A549 (cell line): ENCODE results near the gene UGT1A9.

ENCODE experiments used
- CEBPB ChIP-seq, 2 experiments: fragments of >200 bp in 1 of 2; sonication (Bioruptor Twin) in 1 of 2; formaldehyde crosslinking in 1 of 2; IDR thresholded peaks; 2 replicates each; pipeline ENCODE4 v1.6.1; 2012 to 2016
- EP300 ChIP-seq, 2 experiments: fragments of >200 bp; sonication (Bioruptor Twin); formaldehyde crosslinking; IDR thresholded peaks; 2 replicates in 1 of 2; 3 replicates in 1 of 2; pipeline ENCODE4 v1.6.1; 2016 to 2017
- FOSL2 ChIP-seq, 2 experiments: fragments of 450-650 bp in 1 of 2; fragments of >200 bp in 1 of 2; sonication (Bioruptor Twin) in 1 of 2; formaldehyde crosslinking; IDR thresholded peaks; 2 replicates each; pipeline versions ENCODE4 v1.5.0 to v1.6.1; 2016 to 2020; ENCODE audit warnings: mild to moderate bottlenecking in 1 of 2, moderate library complexity in 1 of 2
- HDAC2 ChIP-seq: fragments of 200-600 bp; sonication (generic); IDR thresholded peaks from 2 replicates; pipeline ENCODE4 v1.6.1; 2016
- JUNB ChIP-seq: fragments of >200 bp; sonication (Bioruptor Twin); formaldehyde crosslinking; IDR thresholded peaks from 2 replicates; pipeline ENCODE4 v1.6.1; 2016
- MAFK ChIP-seq: fragments of 450-650 bp; IDR thresholded peaks from 2 replicates; pipeline ENCODE4 v1.6.1; 2014; ENCODE audit not compliant: partially characterized antibody
- MAZ ChIP-seq: fragments of 150-350 bp; IDR thresholded peaks from 2 replicates; pipeline ENCODE4 v1.6.1; 2014; ENCODE audit warnings: antibody characterized with exemption, low read depth, low read length, borderline replicate concordance
- POLR2A ChIP-seq: IDR thresholded peaks from 2 replicates; pipeline ENCODE4 v1.6.1; 2012; ENCODE audit warnings: mild to moderate bottlenecking, low read length
- RAD21 ChIP-seq, 2 experiments: fragments of >200 bp in 1 of 2; sonication (Bioruptor Twin) in 1 of 2; formaldehyde crosslinking in 1 of 2; IDR thresholded peaks in 1 of 2; conservative IDR thresholded peaks in 1 of 2; 2 replicates in 1 of 2; 3 replicates in 1 of 2; pipeline ENCODE4 v1.6.1; 2012 to 2018; ENCODE audit warnings: inconsistent platforms in 1 of 2
- RNF2 ChIP-seq: fragments of 200-600 bp; sonication (generic); IDR thresholded peaks from 2 replicates; pipeline ENCODE4 v1.6.1; 2016; ENCODE audit warnings: low read depth, mild to moderate bottlenecking, antibody characterized with exemption, moderate library complexity, borderline replicate concordance
- ZNF302 ChIP-seq: fragments of 250-450 bp; sonication (Bioruptor Pico); IDR thresholded peaks from 2 replicates; pipeline ENCODE4 v1.9.0; 2021; ENCODE audit warnings: inconsistent platforms, mild to moderate bottlenecking, moderate library complexity
- TF ChIP-seq, protein P1 (sequence below): fragments of >200 bp; sonication (Bioruptor Twin); formaldehyde crosslinking; IDR thresholded peaks from 3 replicates; pipeline ENCODE4 v1.5.1; 2016
- TF ChIP-seq, protein P2 (sequence below): IDR thresholded peaks from 2 replicates; pipeline ENCODE4 v1.6.1; 2012
- TF ChIP-seq, protein P3 (sequence below): IDR thresholded peaks from 2 replicates; pipeline ENCODE4 v1.6.1; 2012; ENCODE audit warnings: low read depth, borderline replicate concordance

DNA sequence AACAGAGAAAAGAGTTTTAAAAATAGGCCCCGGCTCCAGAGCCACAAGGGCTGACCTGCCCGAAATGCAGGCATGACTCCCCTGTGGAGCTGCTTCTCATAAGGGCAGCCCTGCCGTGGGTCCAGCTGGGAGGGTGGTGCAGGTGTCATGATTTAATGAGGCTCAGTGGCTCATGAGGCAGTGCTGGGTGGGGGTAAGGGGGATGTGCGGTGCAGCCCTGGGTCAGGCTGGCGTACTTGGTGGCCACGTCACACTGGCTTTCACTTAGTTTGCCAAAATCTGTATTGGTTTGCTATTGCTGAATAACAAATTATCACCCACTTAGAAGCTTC is 149.0 kb downstream of the UGT1A9 start:
- TF ChIP-seq MAFK (no peak), HDAC2 (no peak), MAZ (no peak), ZNF302 (CRISPR knock-in tag) (no peak), RAD21 (conservative IDR thresholded peaks at IDR 0.05 in 1 of 2, IDR thresholded peaks at IDR 0.05 in 1 of 2) (no peak), POLR2A (no peak), RNF2 (no peak), EP300 (IDR thresholded peaks at IDR 0.05) (no peak), JUNB (no peak), FOSL2 (IDR thresholded peaks at IDR 0.05) (no peak), FOSL2 (CRISPR knock-in tag; IDR thresholded peaks at IDR 0.05) (no peak), CEBPB (IDR thresholded peaks at IDR 0.05) (no peak)
- TF ChIP-seq, protein P1, sequence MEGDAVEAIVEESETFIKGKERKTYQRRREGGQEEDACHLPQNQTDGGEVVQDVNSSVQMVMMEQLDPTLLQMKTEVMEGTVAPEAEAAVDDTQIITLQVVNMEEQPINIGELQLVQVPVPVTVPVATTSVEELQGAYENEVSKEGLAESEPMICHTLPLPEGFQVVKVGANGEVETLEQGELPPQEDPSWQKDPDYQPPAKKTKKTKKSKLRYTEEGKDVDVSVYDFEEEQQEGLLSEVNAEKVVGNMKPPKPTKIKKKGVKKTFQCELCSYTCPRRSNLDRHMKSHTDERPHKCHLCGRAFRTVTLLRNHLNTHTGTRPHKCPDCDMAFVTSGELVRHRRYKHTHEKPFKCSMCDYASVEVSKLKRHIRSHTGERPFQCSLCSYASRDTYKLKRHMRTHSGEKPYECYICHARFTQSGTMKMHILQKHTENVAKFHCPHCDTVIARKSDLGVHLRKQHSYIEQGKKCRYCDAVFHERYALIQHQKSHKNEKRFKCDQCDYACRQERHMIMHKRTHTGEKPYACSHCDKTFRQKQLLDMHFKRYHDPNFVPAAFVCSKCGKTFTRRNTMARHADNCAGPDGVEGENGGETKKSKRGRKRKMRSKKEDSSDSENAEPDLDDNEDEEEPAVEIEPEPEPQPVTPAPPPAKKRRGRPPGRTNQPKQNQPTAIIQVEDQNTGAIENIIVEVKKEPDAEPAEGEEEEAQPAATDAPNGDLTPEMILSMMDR, result no peak
- TF ChIP-seq, protein P2, sequence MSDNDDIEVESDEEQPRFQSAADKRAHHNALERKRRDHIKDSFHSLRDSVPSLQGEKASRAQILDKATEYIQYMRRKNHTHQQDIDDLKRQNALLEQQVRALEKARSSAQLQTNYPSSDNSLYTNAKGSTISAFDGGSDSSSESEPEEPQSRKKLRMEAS, result no peak
- TF ChIP-seq, protein P3, sequence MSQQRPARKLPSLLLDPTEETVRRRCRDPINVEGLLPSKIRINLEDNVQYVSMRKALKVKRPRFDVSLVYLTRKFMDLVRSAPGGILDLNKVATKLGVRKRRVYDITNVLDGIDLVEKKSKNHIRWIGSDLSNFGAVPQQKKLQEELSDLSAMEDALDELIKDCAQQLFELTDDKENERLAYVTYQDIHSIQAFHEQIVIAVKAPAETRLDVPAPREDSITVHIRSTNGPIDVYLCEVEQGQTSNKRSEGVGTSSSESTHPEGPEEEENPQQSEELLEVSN, result no peak
